Stimulated activated CD4-positive, alpha-beta T cell treated with anti-CD3 and anti-CD28 coated beads, Interleukin-4, amount 100 ng/mL, for 4 hours (primary cell): ENCODE results near the gene FGF19.

Experiments
- DNase-seq, 2 experiments: peaks; one replicate each; pipeline ENCODE4 v3.0.0-alpha.2; 2020

The FGF19 gene

DNA sequence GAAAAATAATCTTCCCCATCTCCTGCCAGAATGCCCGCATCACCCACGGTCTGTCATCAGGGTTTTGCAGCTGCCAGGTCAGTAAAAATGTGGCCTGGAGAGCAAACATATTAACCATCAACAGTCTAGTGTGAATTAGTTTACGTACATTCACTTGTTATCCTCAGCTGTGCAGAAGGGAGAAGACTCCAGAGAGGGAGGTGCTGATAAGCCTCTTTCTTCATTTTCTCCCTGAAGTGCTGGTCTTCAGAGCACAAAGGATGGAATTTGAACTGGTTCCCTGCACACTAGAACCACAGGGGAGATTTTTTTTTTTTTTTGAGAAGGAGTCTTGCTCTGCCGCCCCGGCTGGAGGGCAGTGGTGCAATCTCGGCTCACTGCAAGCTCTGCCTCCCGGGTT lies 8.2 kb downstream of the FGF19 start:
- DNase-seq, result no peak

GRCh38 chr11:69694781-69695180 lies 9.0 kb downstream of the FGF19 start:
- no peak for DNase-seq

DNA sequence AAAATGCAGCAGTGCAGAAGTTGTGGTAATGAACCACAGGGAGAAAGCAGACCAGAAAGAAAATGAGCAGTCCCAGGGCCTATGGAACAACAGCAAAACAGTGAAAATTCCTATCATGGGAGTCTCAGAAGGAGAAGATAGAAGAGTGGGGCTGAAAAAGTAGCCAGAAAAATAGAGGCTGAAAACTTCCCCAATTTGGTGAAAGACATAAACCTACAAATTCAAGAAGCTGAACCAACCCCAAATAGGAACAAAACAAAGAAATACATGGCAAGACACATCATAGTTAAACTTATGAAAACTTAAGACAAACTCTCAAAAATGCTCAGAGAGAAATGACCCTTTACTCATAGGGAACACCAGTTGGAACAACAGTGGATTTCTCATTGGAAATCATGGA lies 11.4 kb downstream of the FGF19 start:
- DNase-seq, result no peak

GRCh38 chr11:69691463-69691862 lies 12.4 kb downstream of the FGF19 start:
- DNase-seq, result no peak

- no peak for DNase-seq
These were observed 14.1 kb downstream of the FGF19 start for GRCh38 chr11:69689484-69690319.

- DNase-seq, result peak in 1 of 2 experiments; percentile 28
These were observed 15.7 kb downstream of the FGF19 start for GRCh38 chr11:69687969-69688771.

DNA sequence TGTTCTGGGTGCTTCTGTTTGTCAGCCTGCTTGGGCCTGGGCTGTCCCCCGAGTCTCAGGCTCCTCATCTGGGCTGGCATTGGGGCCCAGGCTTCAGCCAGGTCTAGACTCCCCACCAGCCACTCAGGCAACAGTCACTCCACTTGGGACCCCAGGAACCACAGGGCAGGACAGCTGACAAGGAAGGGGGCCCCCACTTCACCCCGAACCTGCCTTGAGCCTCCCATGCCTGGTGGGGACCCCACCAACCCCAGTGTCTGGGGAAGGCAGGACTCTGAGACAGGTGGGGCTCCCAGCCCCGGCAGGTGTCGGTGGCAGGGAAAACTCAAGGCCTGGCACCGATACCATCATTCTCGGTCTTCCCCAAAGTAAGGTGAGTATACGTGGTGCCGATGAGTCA lies 17.0 kb downstream of the FGF19 start:
- DNase-seq, result no peak

DNA sequence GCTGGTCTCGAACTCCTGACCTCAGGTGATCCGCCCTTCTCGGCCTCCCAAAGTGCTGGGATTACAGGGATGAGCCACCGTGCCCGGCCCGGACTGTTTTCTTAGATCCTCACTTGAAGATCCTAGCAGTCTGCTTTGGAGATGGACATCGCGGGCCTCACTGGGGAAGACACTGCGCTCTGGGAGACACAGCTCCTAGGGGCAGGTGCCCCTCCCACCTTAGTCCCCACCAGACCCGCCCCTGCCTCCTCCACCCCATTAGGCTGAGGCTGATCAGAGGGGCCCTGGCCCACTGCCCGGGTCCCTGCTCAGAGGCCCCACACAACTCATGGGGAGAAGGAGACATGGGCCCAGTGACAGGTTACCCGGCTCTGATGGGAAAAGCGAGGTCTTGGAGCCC lies 17.4 kb downstream of the FGF19 start:
- DNase-seq, result no peak

GRCh38 chr11:69685348-69685747 lies 18.5 kb downstream of the FGF19 start:
- DNase-seq, result no peak

DNA sequence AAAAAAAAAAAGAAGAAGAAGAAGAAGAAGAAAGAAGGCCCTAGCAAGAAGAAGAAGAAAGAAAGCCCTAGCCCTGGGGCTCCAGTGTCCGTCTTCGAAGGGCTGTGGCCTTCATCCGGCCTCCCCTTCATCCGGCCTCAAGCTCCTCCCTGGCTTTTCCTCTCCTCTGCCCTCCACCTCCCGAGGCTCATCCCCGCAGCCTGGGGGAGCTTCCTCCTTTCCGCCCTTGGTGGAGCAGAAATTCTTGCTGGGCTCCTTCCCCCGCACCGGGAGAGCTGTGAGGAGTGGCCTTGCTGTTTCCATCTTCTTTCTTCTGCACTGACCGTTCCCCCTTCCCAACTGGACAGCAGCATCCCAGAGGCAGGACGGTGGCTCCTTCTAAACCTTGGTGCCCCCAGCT lies 19.2 kb downstream of the FGF19 start:
- DNase-seq, result no peak

GRCh38 chr11:69683764-69684333 lies 20.0 kb downstream of the FGF19 start:
- no peak for DNase-seq

- no peak for DNase-seq
These were observed 21.0 kb downstream of the FGF19 start for GRCh38 chr11:69682681-69683326.

DNA sequence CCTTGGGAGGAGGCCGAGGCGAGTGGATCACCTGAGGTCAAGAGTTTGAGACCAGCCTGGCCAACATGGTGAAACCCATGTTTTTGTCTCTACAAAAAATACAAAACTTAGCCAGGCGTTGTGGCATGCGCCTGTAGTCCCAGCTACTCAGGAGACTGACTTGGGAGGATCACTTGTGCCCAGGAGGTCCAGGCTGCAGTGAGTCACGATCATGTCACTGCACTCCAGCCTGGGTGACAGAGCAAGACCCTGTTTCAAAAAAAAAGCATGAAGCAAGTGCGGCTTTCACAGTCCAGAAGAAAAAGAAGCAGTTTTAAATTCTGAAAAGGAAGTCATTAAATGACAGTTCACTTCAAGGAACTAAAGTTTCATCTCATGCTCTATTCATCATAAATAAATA lies 21.6 kb downstream of the FGF19 start:
- DNase-seq, result no peak

DNA sequence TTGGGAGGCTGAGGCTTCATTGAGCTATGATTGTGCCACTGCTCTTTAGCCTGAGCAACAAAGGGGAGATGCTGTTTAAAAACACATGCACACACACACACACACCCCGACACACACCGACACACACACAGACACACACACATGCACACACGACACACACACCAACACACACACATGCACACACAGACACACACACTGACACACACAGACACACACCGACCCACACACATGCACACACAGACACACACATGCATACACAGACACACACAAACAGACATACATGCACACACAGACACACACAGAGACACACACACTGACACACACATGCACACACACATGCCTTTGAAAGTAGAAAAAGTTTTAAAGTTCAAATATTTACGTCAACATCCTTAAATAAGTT lies 23.1 kb downstream of the FGF19 start:
- no peak for DNase-seq

- DNase-seq, result no peak
These were observed 26.1 kb downstream of the FGF19 start for GRCh38 chr11:69677749-69678148.

DNA sequence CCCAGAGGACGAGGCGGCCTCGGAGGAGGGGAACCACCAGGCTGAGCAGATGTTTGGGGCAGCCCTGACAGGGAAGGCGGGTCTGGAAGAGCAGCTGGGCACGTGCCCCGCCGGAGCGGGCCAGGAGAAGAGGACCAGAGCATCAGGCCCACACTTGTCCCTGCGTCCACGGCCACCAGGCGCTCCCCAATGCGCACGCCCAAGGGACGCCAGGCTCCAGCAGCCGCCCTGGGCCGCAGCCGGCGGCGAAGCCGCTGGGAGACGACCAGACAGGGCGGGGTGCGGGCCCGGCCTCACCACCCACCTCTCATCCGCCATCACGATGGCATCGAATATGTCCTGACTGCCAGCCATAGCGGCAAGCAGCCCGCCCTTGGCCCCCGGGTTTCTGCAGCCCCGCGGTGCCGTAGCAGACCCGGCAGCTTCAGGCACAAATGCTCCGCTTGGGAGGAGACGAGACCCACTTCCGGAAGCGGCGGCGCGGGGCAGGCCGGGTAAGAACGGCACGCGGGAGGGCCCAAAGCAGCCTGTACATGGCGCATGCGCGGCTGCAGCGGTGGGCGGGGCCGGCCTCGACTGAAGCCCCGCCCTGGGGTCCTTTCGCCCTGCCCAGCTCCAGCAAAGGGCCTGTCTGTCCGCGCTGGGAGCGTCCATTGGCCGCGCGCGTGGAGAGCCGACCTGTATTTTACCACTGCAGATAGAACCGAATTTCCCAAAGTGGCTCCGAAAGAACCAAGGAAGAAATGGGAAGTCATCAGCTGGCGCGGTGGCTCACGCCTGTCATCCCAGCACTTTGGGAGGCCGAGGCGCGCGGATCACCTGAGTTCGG lies 28.7 kb downstream of the FGF19 start, which contains the start of gene LTO1:
LTO1 (minus strand) TSS at position 468 of the 829 bp plus-strand sequence; CDS start at position 354, 114 bp downstream.
- DNase-seq, result peak; percentile 91 to 97

DNA sequence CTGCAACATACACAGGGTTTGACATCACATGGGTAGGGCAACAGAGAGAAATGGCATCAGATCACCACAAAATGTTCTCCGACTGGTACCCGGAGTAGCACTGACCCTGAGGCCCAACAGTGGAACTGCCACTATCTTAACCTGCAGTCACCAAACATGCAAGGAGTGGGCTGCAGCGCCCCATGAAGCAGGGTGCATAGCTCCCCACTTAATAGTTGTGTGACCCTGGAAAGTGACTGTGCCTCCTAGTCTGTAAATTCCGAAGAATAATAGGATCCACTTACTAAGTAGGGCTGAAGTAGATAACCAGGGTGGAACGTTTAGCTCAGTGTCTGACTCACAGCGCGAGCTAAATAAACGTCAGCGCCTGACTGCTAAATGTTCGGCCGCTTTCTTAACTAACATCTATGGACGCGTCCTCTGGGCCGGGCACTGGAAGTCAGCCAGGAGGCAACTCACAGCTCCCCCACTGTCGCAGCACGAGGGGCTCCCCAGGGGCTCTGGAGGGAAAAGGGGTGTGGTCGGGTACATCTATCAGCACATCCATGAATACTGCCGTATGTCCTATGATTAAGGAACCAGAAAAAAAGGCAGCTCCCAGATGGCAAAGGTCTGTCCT lies 29.4 kb downstream of the FGF19 start:
- DNase-seq, result peak in 1 of 2 experiments; percentile 28

DNA sequence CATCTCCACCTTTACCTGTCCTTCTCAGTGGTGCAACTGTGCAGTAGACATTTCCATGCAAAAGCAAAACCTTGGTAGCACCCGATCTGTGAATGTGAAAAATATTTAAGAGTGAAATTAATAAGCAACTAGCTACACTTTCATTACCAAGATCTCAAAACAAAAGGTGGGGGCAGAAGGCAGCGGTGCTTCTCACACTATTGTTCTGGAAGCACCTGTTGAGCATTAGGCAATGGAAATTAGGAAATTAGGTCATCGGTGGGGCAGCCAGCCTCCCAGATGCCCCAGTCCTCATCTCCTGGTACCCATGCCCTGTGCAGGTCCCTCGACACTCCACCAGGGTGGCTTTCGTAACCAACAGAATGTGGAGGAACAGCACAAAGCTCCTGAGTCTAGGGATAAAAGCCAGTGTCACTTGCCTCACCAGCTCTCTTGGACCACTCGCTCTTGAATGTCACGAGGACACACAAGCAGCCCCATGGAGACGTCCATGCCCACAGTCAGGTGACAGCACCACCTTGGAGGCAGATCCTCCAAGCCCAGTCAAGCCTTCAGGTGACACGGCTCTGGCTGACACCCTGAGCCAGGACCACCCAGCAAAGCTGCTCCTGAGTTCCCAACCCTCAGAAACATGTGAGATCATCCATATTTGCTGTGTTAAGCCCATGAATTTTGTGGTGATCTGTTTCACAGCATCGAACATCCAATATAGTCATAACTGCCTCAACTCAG lies 31.9 kb downstream of the FGF19 start:
- no peak for DNase-seq

- DNase-seq, result peak; percentile 42 to 59
These were observed 33.5 kb downstream of the FGF19 start for GRCh38 chr11:69670158-69670845.

- DNase-seq, result no peak
These were observed 34.3 kb downstream of the FGF19 start for GRCh38 chr11:69669486-69669885.
